K562 (cell line): ENCODE measurements around the gene RUSC1. TPM values are rescaled to one million over a fixed set of nuclear protein-coding genes. Genes with fewer than 3 reads are reported as not detected.

Experiments
- C11orf30 ChIP-seq: fragments of 450-650 bp; IDR thresholded peaks from 2 replicates; pipeline ENCODE4 v1.6.1; 2016; ENCODE audit warnings: low read depth, mild to moderate bottlenecking
- CCNT2 ChIP-seq: IDR thresholded peaks from 2 replicates; pipeline ENCODE4 v1.6.1; 2011; ENCODE audit warnings: borderline replicate concordance, low read depth, mild to moderate bottlenecking, moderate library complexity, mixed read lengths, low read length; ENCODE audit not compliant: insufficient read length; ENCODE audit errors: extremely low read depth
- CREBBP ChIP-seq: IDR thresholded peaks from one replicate; pipeline ENCODE4 v1.6.1; 2012; ENCODE audit warnings: low read depth, mild to moderate bottlenecking, control low read depth, inconsistent platforms, low read length
- ELF4 ChIP-seq: fragments of 450-650 bp; formaldehyde crosslinking; IDR thresholded peaks from 2 replicates; pipeline ENCODE4 v1.4.0; 2022; ENCODE audit warnings: missing genetic modification characterization
- KDM1A ChIP-seq, 2 experiments: fragments of 450-650 bp; IDR thresholded peaks; 2 replicates each; pipeline ENCODE4 v1.6.1; 2016; ENCODE audit warnings: mild to moderate bottlenecking in 2 of 2
- L3MBTL2 ChIP-seq: fragments of 450-650 bp; IDR thresholded peaks from 2 replicates; pipeline ENCODE4 v1.6.1; 2016; ENCODE audit warnings: mild to moderate bottlenecking, moderate library complexity
- MTA1 ChIP-seq: fragments of 450-650 bp; IDR thresholded peaks from 2 replicates; pipeline ENCODE4 v1.6.1; 2017; ENCODE audit warnings: borderline replicate concordance
- NR4A1 ChIP-seq, 2 experiments: fragments of 250-450 bp in 1 of 2; fragments of 450-650 bp in 1 of 2; sonication (Bioruptor Pico) in 1 of 2; IDR thresholded peaks; 2 replicates each; pipeline versions ENCODE4 v1.4.0 to v1.6.1; 2016 to 2020; ENCODE audit warnings: mild to moderate bottlenecking in 2 of 2, missing compliant biosample characterization in 1 of 2, missing genetic modification characterization in 1 of 2, moderate library complexity in 1 of 2
- PML ChIP-seq: IDR thresholded peaks from 2 replicates; pipeline ENCODE4 v1.6.1; 2012; ENCODE audit warnings: low read length, inconsistent platforms
- SMAD3 ChIP-seq: fragments of 450-650 bp; formaldehyde crosslinking; conservative IDR thresholded peaks from 2 replicates; pipeline ENCODE4 v1.4.0; 2020; ENCODE audit warnings: mild to moderate bottlenecking
- TAF9B ChIP-seq: fragments of 450-650 bp; IDR thresholded peaks from 2 replicates; pipeline ENCODE4 v1.6.1; 2018; ENCODE audit warnings: mild to moderate bottlenecking; ENCODE audit not compliant: partially characterized antibody
- TBP ChIP-seq: optimal IDR thresholded peaks from 2 replicates; pipeline ENCODE3; 2011; ENCODE audit warnings: low read depth, low read length, improper control_type of control experiment
- TEAD4 ChIP-seq, 2 experiments: sonication (generic) in 1 of 2; formaldehyde crosslinking in 1 of 2; IDR thresholded peaks; 2 replicates each; pipeline versions ENCODE4 v1.6.1 to v1.8.0; 2012 to 2022; ENCODE audit warnings: borderline replicate concordance in 1 of 2, inconsistent platforms in 1 of 2, low read length in 1 of 2, mild to moderate bottlenecking in 1 of 2, missing genetic modification reagents in 1 of 2
- TOE1 ChIP-seq, 2 experiments: fragments of 450-650 bp in 1 of 2; sonication (generic) in 1 of 2; formaldehyde crosslinking in 1 of 2; IDR thresholded peaks; 2 replicates each; pipeline versions ENCODE4 v1.7.1 to v1.8.0; 2016 to 2022; ENCODE audit warnings: borderline replicate concordance in 2 of 2, mild to moderate bottlenecking in 2 of 2, antibody characterized with exemption in 1 of 2, inconsistent platforms in 1 of 2, low read depth in 1 of 2, missing genetic modification reagents in 1 of 2, moderate library complexity in 1 of 2
- ZBTB40 ChIP-seq, 2 experiments: fragments of 450-650 bp in 1 of 2; sonication (generic) in 1 of 2; formaldehyde crosslinking in 1 of 2; IDR thresholded peaks; 2 replicates each; pipeline versions ENCODE4 v1.7.1 to v1.9.0; 2016 to 2022; ENCODE audit warnings: inconsistent platforms in 1 of 2, mild to moderate bottlenecking in 1 of 2, missing genetic modification reagents in 1 of 2
- polyA plus RNA-seq, 8 experiments: library from polyadenylated mRNA; depleted of rRNA in 4 of 8; stranded (reverse) in 5 of 8; unstranded in 3 of 8; fragments of >200 nt; fragmentation: Nextera tagmentation in 2 of 8; fragmentation: Illumina TruSeq in 1 of 8; extraction: Ambion mirVana in 2 of 8; extraction: Trizol in 1 of 8; gene quantifications; 2 replicates each; pipeline versions ENCODE4 v1.2.1 to v1.2.3, GENCODE V29; 2011 to 2014; ENCODE audit warnings: inconsistent platforms in 1 of 8, missing spikeins in 1 of 8
- total RNA-seq, 7 experiments: library from RNA; depleted of rRNA in 6 of 7; stranded (reverse); fragments of >200 nt in 6 of 7; fragmentation: Illumina TruSeq in 2 of 7; extraction: Trizol in 2 of 7; gene quantifications; 2 replicates each; pipeline versions ENCODE4 v1.2.1 to v1.2.3, GENCODE V29; 2011 to 2021; ENCODE audit warnings: low replicate concordance in 1 of 7

The RUSC1 gene
- total and polyA plus RNA-seq, 9 of the 15 experiments (the other 6 are each of a cell fraction or from before 2014, with no cell fraction given), result 5.7 to 68.3 (median 33.6) TPM

- TF ChIP-seq ZBTB40 (IDR thresholded peaks at IDR 0.05) (peak; percentile 59; the same call in 1 of the 2 replicates), ZBTB40 (CRISPR knock-in tag; IDR thresholded peaks at IDR 0.05) (no peak), KDM1A (IDR thresholded peaks at IDR 0.05) (peak in 1 of 2 experiments; percentile 6; a peak in 1 of 4 replicates), TEAD4 (IDR thresholded peaks at IDR 0.05; ENCODE audit: low read length) (0 out of 2 replicates have a peak, but pooled peaks have one; percentile 6), TEAD4 (CRISPR knock-in tag; IDR thresholded peaks at IDR 0.05; ENCODE audit: borderline replicate concordance) (no peak), TBP (peak; percentile 3), TOE1 (IDR thresholded peaks at IDR 0.05; ENCODE audit: borderline replicate concordance) (peak; percentile 20; the same call in 1 of the 2 replicates), TOE1 (CRISPR knock-in tag; IDR thresholded peaks at IDR 0.05; ENCODE audit: borderline replicate concordance, low read depth) (no peak), ELF4 (CRISPR knock-in tag) (no peak), CCNT2 (no peak), C11orf30 (peak; percentile 66; the same call in 1 of the 2 replicates), NR4A1 (CRISPR knock-in tag; IDR thresholded peaks at IDR 0.05) (no peak), NR4A1 (tag; IDR thresholded peaks at IDR 0.05) (no peak), CREBBP (no peak), SMAD3 (CRISPR knock-in tag) (no peak), PML (no peak), TAF9B (no peak), L3MBTL2 (no peak), MTA1 (peak; percentile 26; the same call in 1 of the 2 replicates)
Measured at GRCh38 chr1:155272466-155273342, 48.0 kb upstream of the RUSC1 start (continued).
